Measurements from ENCODE around the gene DPYD. TPM values are rescaled to one million over a fixed set of nuclear protein-coding genes. Genes with fewer than 3 reads are reported as not detected.

DPYD gene
- total RNA-seq, 1 donor from 2014 or later, result 8.5 TPM

GRCh38 chr1:97913506-97914139 lies 7.2 kb downstream of the DPYD start:
- Mint-ChIP-seq H3K27ac (no peak overlapping the region), H3K4me3 (no peak overlapping the region), H3K36me3 (no peaks in the 10 kb centered on the region), H3K9me3 (no peaks in the 10 kb centered on the region), H3K27me3 (peaks cover 14% of the 10 kb centered on the region), H3K4me1 (ENCODE audit: unreplicated experiment) (no peaks in the 10 kb centered on the region)
- TF ChIP-seq, protein P1, sequence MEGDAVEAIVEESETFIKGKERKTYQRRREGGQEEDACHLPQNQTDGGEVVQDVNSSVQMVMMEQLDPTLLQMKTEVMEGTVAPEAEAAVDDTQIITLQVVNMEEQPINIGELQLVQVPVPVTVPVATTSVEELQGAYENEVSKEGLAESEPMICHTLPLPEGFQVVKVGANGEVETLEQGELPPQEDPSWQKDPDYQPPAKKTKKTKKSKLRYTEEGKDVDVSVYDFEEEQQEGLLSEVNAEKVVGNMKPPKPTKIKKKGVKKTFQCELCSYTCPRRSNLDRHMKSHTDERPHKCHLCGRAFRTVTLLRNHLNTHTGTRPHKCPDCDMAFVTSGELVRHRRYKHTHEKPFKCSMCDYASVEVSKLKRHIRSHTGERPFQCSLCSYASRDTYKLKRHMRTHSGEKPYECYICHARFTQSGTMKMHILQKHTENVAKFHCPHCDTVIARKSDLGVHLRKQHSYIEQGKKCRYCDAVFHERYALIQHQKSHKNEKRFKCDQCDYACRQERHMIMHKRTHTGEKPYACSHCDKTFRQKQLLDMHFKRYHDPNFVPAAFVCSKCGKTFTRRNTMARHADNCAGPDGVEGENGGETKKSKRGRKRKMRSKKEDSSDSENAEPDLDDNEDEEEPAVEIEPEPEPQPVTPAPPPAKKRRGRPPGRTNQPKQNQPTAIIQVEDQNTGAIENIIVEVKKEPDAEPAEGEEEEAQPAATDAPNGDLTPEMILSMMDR (conservative IDR thresholded peaks at IDR 0.05), result no peak
- no peak for DNase-seq (ENCODE audit: extremely low spot score, unreplicated experiment)

- Mint-ChIP-seq H3K27ac (no peak overlapping the region), H3K36me3 (no peaks in the 10 kb centered on the region), H3K4me1 (ENCODE audit: unreplicated experiment) (peaks cover 5% of the 10 kb centered on the region), H3K9me3 (no peaks in the 10 kb centered on the region), H3K4me3 (no peak overlapping the region), H3K27me3 (peaks cover 5% of the 10 kb centered on the region)
- DNase-seq (ENCODE audit: extremely low spot score, unreplicated experiment), result no peak
- TF ChIP-seq, protein P1 (conservative IDR thresholded peaks at IDR 0.05), result no peak
These were observed 9.3 kb downstream of the DPYD start for GRCh38 chr1:97911266-97912215.

GRCh38 chr1:97909266-97909665 lies 11.6 kb downstream of the DPYD start:
- Mint-ChIP-seq H3K36me3 (no peaks in the 10 kb centered on the region), H3K4me1 (ENCODE audit: unreplicated experiment) (peaks cover 5% of the 10 kb centered on the region), H3K27ac (no peak overlapping the region)

GRCh38 chr1:97907886-97908285 lies 12.9 kb downstream of the DPYD start:
- DNase-seq (ENCODE audit: extremely low spot score, unreplicated experiment), result no peak
- TF ChIP-seq, protein P1 (conservative IDR thresholded peaks at IDR 0.05), result no peak
- H3K36me3 Mint-ChIP-seq, result no peaks in the 10 kb centered on the region
- no peaks in the 10 kb centered on the region for H3K9me3 Mint-ChIP-seq
- peaks cover 5% of the 10 kb centered on the region for H3K4me1 Mint-ChIP-seq (ENCODE audit: unreplicated experiment)
- no peak overlapping the region for H3K4me3 Mint-ChIP-seq
- no peaks in the 10 kb centered on the region for H3K27me3 Mint-ChIP-seq
- no peak overlapping the region for H3K27ac Mint-ChIP-seq

More at GRCh38 chr1:97909266-97909665, 11.6 kb downstream of the DPYD start:
- DNase-seq (ENCODE audit: extremely low spot score, unreplicated experiment), result no peak
- H3K9me3 Mint-ChIP-seq, result no peaks in the 10 kb centered on the region
- H3K4me3 Mint-ChIP-seq, result no peak overlapping the region
- H3K27me3 Mint-ChIP-seq, result peaks cover 4% of the 10 kb centered on the region
- TF ChIP-seq, protein P1 (conservative IDR thresholded peaks at IDR 0.05), result no peak

GRCh38 chr1:97906567-97907241 lies 14.1 kb downstream of the DPYD start:
- Mint-ChIP-seq H3K36me3 (no peaks in the 10 kb centered on the region), H3K27me3 (no peaks in the 10 kb centered on the region), H3K4me1 (ENCODE audit: unreplicated experiment) (peaks cover 5% of the 10 kb centered on the region), H3K27ac (no peak overlapping the region), H3K4me3 (no peak overlapping the region), H3K9me3 (no peaks in the 10 kb centered on the region)
- DNase-seq (ENCODE audit: extremely low spot score, unreplicated experiment), result no peak
- TF ChIP-seq, protein P1 (conservative IDR thresholded peaks at IDR 0.05), result no peak
